ENCODE measurements around the gene SARNP.
A peak's percentile ranks its signal among the peaks of the same experiment; 100 is the strongest.

DNA sequence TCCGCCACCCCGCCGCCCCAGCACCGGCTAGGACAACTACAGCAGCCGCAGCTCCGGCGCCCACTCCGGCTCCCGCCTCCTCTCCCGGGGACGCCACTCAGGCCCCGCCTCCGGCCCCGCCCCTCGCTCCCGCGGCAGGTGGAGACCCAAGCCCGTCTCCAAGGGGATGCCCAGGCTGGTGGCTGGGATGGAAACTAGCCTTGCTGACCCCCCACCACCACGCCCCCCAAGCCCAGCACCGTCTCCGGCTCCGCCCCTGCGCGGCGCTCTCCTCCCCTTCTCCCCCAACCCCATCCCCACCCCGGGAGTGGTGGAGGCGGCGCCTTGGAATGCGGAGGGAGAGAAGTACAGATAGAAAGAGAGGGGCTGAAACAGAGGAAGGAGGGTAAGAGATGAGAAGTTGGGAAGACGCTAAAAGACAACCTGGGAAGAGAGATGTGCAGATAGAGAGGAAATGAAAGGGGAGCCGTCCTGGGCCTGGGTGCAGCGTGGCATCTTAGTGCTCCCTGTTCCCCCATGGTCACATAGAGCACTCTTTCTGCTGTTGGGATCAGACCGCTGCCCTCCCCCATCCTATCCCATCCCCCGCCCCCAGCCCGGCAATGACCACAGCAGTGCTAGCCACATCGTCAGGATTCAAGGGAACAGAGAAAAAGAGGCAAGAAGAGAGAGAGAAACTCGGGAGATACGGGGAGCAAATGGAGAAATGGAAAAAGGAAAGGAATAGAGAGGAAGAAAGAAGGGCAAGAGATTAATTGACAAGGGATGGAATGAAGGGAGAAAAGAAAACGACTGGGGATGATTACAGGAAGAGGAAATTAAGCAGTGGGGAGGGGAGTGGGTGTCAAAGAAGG, 109.5 kb downstream of the SARNP start, which contains the start of gene ITGA7:
- TF ChIP-seq ZNF121 (CRISPR knock-in tag; IDR thresholded peaks at IDR 0.05) (no peak), ETV6 (CRISPR knock-in tag; IDR thresholded peaks at IDR 0.05) (0 out of 2 replicates have a peak, but pooled peaks have one; percentile 20), CTCF (IDR thresholded peaks at IDR 0.05) (no peak), TCF7 (CRISPR knock-in tag; IDR thresholded peaks at IDR 0.05; ENCODE audit: low read depth) (no peak), MAX (CRISPR knock-in tag; IDR thresholded peaks at IDR 0.05) (no peak), KAT7 (CRISPR knock-in tag; IDR thresholded peaks at IDR 0.05; ENCODE audit: borderline replicate concordance) (no peak), FOXJ3 (CRISPR knock-in tag; IDR thresholded peaks at IDR 0.05; ENCODE audit: borderline replicate concordance) (no peak)
- TF ChIP-seq, protein P1, sequence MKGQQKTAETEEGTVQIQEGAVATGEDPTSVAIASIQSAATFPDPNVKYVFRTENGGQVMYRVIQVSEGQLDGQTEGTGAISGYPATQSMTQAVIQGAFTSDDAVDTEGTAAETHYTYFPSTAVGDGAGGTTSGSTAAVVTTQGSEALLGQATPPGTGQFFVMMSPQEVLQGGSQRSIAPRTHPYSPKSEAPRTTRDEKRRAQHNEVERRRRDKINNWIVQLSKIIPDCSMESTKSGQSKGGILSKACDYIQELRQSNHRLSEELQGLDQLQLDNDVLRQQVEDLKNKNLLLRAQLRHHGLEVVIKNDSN (CRISPR knock-in tag; IDR thresholded peaks at IDR 0.05), result no peak
- TF ChIP-seq, protein P2, sequence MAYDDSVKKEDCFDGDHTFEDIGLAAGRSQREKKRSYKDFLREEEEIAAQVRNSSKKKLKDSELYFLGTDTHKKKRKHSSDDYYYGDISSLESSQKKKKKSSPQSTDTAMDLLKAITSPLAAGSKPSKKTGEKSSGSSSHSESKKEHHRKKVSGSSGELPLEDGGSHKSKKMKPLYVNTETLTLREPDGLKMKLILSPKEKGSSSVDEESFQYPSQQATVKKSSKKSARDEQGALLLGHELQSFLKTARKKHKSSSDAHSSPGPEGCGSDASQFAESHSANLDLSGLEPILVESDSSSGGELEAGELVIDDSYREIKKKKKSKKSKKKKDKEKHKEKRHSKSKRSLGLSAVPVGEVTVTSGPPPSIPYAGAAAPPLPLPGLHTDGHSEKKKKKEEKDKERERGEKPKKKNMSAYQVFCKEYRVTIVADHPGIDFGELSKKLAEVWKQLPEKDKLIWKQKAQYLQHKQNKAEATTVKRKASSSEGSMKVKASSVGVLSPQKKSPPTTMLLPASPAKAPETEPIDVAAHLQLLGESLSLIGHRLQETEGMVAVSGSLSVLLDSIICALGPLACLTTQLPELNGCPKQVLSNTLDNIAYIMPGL (CRISPR knock-in tag; IDR thresholded peaks at IDR 0.05), result no peak
- TF ChIP-seq, protein P3, sequence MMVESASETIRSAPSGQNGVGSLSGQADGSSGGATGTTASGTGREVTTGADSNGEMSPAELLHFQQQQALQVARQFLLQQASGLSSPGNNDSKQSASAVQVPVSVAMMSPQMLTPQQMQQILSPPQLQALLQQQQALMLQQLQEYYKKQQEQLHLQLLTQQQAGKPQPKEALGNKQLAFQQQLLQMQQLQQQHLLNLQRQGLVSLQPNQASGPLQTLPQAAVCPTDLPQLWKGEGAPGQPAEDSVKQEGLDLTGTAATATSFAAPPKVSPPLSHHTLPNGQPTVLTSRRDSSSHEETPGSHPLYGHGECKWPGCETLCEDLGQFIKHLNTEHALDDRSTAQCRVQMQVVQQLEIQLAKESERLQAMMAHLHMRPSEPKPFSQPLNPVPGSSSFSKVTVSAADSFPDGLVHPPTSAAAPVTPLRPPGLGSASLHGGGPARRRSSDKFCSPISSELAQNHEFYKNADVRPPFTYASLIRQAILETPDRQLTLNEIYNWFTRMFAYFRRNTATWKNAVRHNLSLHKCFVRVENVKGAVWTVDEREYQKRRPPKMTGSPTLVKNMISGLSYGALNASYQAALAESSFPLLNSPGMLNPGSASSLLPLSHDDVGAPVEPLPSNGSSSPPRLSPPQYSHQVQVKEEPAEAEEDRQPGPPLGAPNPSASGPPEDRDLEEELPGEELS (CRISPR knock-in tag; IDR thresholded peaks at IDR 0.05), result no peak

All from WTC11 (cell line).